PC-9 (cell line): ENCODE measurements around the gene FGF14. TPM values are rescaled to one million over a fixed set of nuclear protein-coding genes. Genes with fewer than 3 reads are reported as not detected.

Experiments
- BruUV-seq: library from RNA; stranded (reverse); fragments of 400-500 nt; replicated peaks from 2 replicates; lab custom pipeline; 2021; lab: Mats Ljungman, UMichigan
- CTCF ChIA-PET: fragments of 300-600 bp; sonication (Branson Sonifier 250); formaldehyde crosslinking; loops from one replicate; lab custom pipeline; 2022; ENCODE audit warnings: antibody characterized with exemption; lab: Charles Lee
- POLR2A ChIA-PET: fragments of 300-600 bp; sonication (Branson Sonifier 250); formaldehyde crosslinking; loops from one replicate; lab custom pipeline; 2022; ENCODE audit warnings: antibody characterized with exemption; ENCODE audit not compliant: unreplicated experiment; lab: Charles Lee
- DNase-seq, 2 experiments: peaks; one replicate each; pipeline versions ENCODE4 v3.0.0 to v3.0.0-alpha.2; 2015 to 2022; ENCODE audit warnings: mixed read lengths in 1 of 2
- H2AFZ ChIP-seq: fragments of 200-600 bp; sonication (generic); 2 replicates; pipeline ENCODE4 v1.8.1; 2017; ENCODE audit warnings: antibody characterized with exemption
- H3F3A ChIP-seq: fragments of 200-600 bp; sonication (generic); 2 replicates; pipeline ENCODE4 v1.8.1; 2017; ENCODE audit warnings: antibody characterized with exemption, mild to moderate bottlenecking, low read depth; ENCODE audit not compliant: insufficient read depth
- H3K27ac ChIP-seq: fragments of 200-600 bp; sonication (generic); 2 replicates; pipeline ENCODE4 v1.6.1; 2016; ENCODE audit warnings: mixed run types
- H3K27me3 ChIP-seq: fragments of 200-600 bp; sonication (generic); 2 replicates; pipeline ENCODE4 v1.6.1; 2016; ENCODE audit warnings: low read depth, mixed run types; ENCODE audit not compliant: insufficient read depth
- H3K36me3 ChIP-seq: fragments of 200-600 bp; sonication (generic); 2 replicates; pipeline ENCODE4 v1.6.1; 2016; ENCODE audit warnings: low read depth, mixed run types
- H3K4me1 ChIP-seq: fragments of 200-600 bp; sonication (generic); replicated peaks from 2 replicates; pipeline ENCODE4 v1.6.1; 2016; ENCODE audit warnings: mixed run types; ENCODE audit not compliant: insufficient read depth
- H3K4me2 ChIP-seq: fragments of 200-600 bp; sonication (generic); 2 replicates; pipeline ENCODE4 v1.6.1; 2017; ENCODE audit warnings: mixed run types
- H3K4me3 ChIP-seq: fragments of 200-600 bp; sonication (generic); 2 replicates; pipeline ENCODE4 v1.6.1; 2016; ENCODE audit warnings: mixed run types
- H3K79me2 ChIP-seq: fragments of 200-600 bp; sonication (generic); 2 replicates; pipeline ENCODE4 v1.6.1; 2017; ENCODE audit warnings: low read depth, mixed run types
- H3K9me2 ChIP-seq: fragments of 200-600 bp; sonication (generic); 2 replicates; pipeline ENCODE4 v1.8.1; 2017; ENCODE audit warnings: mild to moderate bottlenecking; ENCODE audit not compliant: insufficient read depth
- H3K9me3 ChIP-seq: fragments of 200-600 bp; sonication (generic); 2 replicates; pipeline ENCODE4 v1.8.1; 2016; ENCODE audit warnings: low read depth; ENCODE audit not compliant: insufficient read depth
- H4K20me1 ChIP-seq: fragments of 200-600 bp; sonication (generic); 2 replicates; pipeline ENCODE4 v1.8.1; 2017; ENCODE audit not compliant: insufficient read depth
- CTCF ChIP-seq: fragments of 200-600 bp; sonication (generic); conservative IDR thresholded peaks from 2 replicates; pipeline ENCODE4 v1.6.1; 2017; ENCODE audit warnings: mixed run types, antibody characterized with exemption, mild to moderate bottlenecking, moderate library complexity
- EZH2 ChIP-seq: fragments of 200-600 bp; sonication (generic); IDR thresholded peaks from 2 replicates; pipeline ENCODE4 v1.8.0; 2017; ENCODE audit warnings: antibody characterized with exemption, low read depth
- intact Hi-C: fragments of 100-400 bp; cut with micrococcal nuclease; formaldehyde crosslinking; loops from one replicate; pipeline ENCODE4 v1.10.0; 2022; ENCODE audit not compliant: unreplicated experiment
- total RNA-seq: library from RNA; stranded (reverse); gene quantifications from 2 replicates; pipeline ENCODE4 v1.2.3, GENCODE V29; 2021

Gene FGF14
- total RNA-seq, 1 experiment from 2014 or later, result not detected

- peaks cover 86% of the 10 kb centered on the region for H3K27me3 ChIP-seq
- TF ChIP-seq EZH2 (no peak), CTCF (no peak)
- no peaks in the 10 kb centered on the region for H4K20me1 ChIP-seq
- H2AFZ ChIP-seq, result no peak overlapping the region
- H3K9me3 ChIP-seq, result no peaks in the 10 kb centered on the region
- POLR2A ChIA-PET, result no interaction called here
- H3F3A ChIP-seq, result no peaks in the 10 kb centered on the region
- no peaks in the 10 kb centered on the region for H3K79me2 ChIP-seq
- H3K4me3 ChIP-seq, result no peak overlapping the region
- BruUV-seq, result no TSS peak
- intact Hi-C loops, result no loop called here
- DNase-seq, result no peak
- H3K4me1 ChIP-seq, result no peaks in the 10 kb centered on the region
- CTCF ChIA-PET, result no interaction called here
- no peaks in the 10 kb centered on the region for H3K9me2 ChIP-seq
- no peak overlapping the region for H3K4me2 ChIP-seq
- no peaks in the 10 kb centered on the region for H3K36me3 ChIP-seq
- H3K27ac ChIP-seq, result no peak overlapping the region
These were observed 520.3 kb downstream of the FGF14 start for GRCh38 chr13:101881593-101881992.

- H3K79me2 ChIP-seq, result no peaks in the 10 kb centered on the region
- ChIA-PET POLR2A (no interaction called here), CTCF (interaction anchor here (0.7 kb wide), 1 partner anchor 669 kb away, joined by 3 read pairs; no protein-coding TSS in a partner anchor)
- no peak overlapping the region for H3K4me2 ChIP-seq
- TF ChIP-seq EZH2 (no peak), CTCF (no peak)
- H2AFZ ChIP-seq, result no peak overlapping the region
- no peaks in the 10 kb centered on the region for H3K9me3 ChIP-seq
- no peak for DNase-seq
- intact Hi-C loops, result no loop called here
- peaks cover 76% of the 10 kb centered on the region for H3K27me3 ChIP-seq
- no peaks in the 10 kb centered on the region for H3K4me1 ChIP-seq
- no peak overlapping the region for H3K4me3 ChIP-seq
- no TSS peak for BruUV-seq
- no peaks in the 10 kb centered on the region for H4K20me1 ChIP-seq
- H3K36me3 ChIP-seq, result no peaks in the 10 kb centered on the region
- no peaks in the 10 kb centered on the region for H3K9me2 ChIP-seq
- H3F3A ChIP-seq, result no peaks in the 10 kb centered on the region
- no peak overlapping the region for H3K27ac ChIP-seq
These were observed 521.3 kb downstream of the FGF14 start for GRCh38 chr13:101880581-101880980.

- H3K79me2 ChIP-seq, result no peaks in the 10 kb centered on the region
- H3K36me3 ChIP-seq, result no peaks in the 10 kb centered on the region
- no peaks in the 10 kb centered on the region for H3K4me1 ChIP-seq
- H4K20me1 ChIP-seq, result no peaks in the 10 kb centered on the region
- intact Hi-C loops, result no loop called here
- H3K9me2 ChIP-seq, result no peaks in the 10 kb centered on the region
- H3K4me3 ChIP-seq, result no peak overlapping the region
- no peaks in the 10 kb centered on the region for H3F3A ChIP-seq
- H3K27me3 ChIP-seq, result peaks cover 62% of the 10 kb centered on the region
- no peak overlapping the region for H3K27ac ChIP-seq
- POLR2A ChIA-PET, result no interaction called here
- BruUV-seq, result no TSS peak
- CTCF ChIA-PET, result no interaction called here
- H3K4me2 ChIP-seq, result no peak overlapping the region
- TF ChIP-seq CTCF (no peak), EZH2 (no peak)
- H3K9me3 ChIP-seq, result no peaks in the 10 kb centered on the region
- no peak for DNase-seq
- H2AFZ ChIP-seq, result no peak overlapping the region
These were observed 524.9 kb downstream of the FGF14 start for GRCh38 chr13:101876951-101877350.
